GM21717 (cell line): Measurements from ENCODE around the gene MYO15B.

Experiments used
- ATAC-seq: cut with Tn5 transposase; IDR thresholded peaks from one replicate; pipeline ENCODE4 v1.9.1; 2021; ENCODE audit warnings: mild to moderate bottlenecking, moderate library complexity; ENCODE audit not compliant: unreplicated experiment

MYO15B gene

GRCh38 chr17:75558666-75559530 is 28.7 kb upstream of the MYO15B start:
- no peak for ATAC-seq

GRCh38 chr17:75559958-75560533 is 27.6 kb upstream of the MYO15B start:
- no peak for ATAC-seq

- ATAC-seq = no peak
These were observed 25.5 kb upstream of the MYO15B start for GRCh38 chr17:75561927-75562603.

DNA sequence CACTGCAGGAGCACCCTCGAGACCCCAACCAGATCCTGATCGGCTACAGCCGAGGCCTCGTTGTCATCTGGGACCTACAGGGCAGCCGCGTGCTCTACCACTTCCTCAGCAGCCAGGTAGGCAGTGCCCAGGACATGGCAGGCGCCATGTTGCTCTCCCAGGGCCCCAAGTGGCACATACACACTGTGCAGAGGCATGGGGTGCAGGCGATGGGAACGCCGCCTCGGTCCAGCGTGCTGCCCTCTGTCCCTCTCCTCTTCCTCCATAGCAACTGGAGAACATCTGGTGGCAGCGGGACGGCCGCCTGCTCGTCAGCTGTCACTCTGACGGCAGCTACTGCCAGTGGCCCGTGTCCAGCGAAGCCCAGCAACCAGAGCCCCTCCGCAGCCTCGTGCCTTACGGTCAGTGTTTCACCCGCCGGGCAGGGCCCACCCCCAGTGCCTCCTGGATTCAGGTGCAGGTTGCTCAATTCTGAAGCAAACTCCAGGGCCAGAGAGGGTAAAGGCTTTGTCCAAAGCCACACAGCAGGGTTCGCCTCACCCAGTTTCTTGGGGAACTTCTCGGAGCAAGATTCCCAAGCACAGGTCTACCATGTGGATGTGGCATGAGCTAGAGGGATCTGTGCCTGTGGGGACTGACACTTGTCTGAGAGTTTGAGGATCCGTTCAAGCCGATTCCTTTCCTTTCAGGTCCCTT is 24.4 kb upstream of the MYO15B start:
- no peak for ATAC-seq

DNA sequence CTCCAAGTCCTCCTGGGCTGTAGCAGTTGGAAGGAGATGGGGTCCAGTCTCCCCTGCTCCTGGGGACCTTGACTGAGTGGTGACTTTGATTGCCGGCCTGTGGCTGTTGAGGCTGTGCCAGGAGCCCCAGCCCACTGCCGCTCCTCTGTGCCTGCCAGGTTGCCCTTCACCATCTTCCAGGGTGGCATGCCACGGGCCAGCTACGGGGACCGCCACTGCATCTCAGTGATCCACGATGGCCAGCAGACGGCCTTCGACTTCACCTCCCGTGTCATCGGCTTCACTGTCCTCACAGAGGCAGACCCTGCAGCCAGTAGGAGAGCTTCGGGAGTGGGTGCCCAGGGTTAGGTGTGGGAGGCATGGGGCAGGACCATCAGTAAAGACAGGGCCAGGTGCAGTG is 23.4 kb upstream of the MYO15B start:
- no peak for ATAC-seq

- no peak for ATAC-seq
These were observed 22.5 kb upstream of the MYO15B start for GRCh38 chr17:75565066-75565465.

- no peak for ATAC-seq
These were observed 22.0 kb upstream of the MYO15B start for GRCh38 chr17:75565618-75566017.

- ATAC-seq = no peak
These were observed 21.2 kb upstream of the MYO15B start for GRCh38 chr17:75566416-75566815.

- no peak for ATAC-seq
These were observed 20.8 kb upstream of the MYO15B start for GRCh38 chr17:75566834-75567233.

DNA sequence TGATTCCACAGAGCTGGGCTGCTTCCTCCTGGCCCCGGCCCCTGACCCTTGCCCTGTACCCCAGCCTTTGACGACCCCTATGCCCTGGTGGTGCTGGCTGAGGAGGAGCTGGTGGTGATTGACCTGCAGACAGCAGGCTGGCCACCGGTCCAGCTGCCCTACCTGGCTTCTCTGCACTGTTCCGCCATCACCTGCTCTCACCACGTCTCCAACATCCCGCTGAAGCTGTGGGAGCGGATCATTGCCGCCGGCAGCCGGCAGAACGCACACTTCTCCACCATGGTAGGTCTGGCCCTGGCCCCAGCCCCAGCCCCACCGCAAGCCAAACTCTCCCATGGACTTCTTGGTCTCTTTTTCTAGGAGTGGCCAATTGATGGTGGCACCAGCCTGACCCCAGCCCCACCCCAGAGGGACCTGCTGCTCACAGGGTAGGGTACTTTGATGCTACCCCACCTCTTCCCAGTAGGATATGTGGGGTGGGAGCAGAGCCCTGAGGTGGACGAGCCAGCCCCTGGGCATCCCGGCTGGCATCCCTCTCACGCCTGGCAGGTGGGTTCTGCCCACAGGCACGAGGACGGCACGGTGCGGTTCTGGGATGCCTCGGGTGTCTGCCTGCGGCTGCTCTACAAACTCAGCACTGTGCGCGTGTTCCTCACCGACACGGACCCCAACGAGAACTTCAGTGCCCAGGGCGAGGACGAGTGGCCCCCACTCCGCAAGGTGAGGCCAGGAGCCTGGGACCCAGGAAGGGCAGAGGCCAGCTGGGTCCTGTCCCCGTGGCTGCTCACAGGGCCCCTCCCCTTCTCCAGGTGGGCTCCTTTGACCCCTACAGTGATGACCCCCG is 19.0 kb upstream of the MYO15B start:
- no peak for ATAC-seq

DNA sequence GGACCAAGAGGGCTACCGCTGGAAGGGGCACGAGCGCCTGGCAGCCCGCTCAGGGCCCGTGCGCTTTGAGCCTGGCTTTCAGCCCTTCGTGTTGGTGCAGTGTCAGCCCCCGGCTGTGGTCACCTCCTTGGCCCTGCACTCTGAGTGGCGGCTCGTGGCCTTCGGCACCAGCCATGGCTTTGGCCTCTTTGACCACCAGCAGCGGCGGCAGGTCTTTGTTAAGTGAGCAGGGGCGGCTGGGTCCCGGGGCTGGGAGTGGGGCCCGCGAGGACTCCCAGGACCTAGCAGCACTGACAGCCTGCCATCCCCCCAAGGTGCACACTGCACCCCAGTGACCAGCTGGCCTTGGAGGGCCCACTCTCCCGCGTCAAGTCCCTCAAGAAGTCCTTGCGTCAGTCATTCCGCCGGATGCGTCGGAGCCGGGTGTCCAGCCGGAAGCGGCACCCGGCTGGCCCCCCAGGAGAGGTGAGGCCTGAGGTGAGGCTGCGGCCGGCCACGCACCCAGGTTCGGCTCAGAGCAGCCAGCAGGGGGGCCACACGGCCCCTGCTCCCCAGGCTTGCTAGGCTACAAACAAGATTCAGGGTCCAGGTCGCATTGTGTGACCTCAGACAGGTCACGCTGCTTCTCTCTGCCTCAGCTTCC is 17.4 kb upstream of the MYO15B start:
- no peak for ATAC-seq

GRCh38 chr17:75570772-75571171 is 16.8 kb upstream of the MYO15B start:
- no peak for ATAC-seq

GRCh38 chr17:75571197-75571884 is 16.3 kb upstream of the MYO15B start:
- ATAC-seq = no peak

GRCh38 chr17:75571885-75572215 is 15.8 kb upstream of the MYO15B start:
- no peak for ATAC-seq

- ATAC-seq = no peak
These were observed 14.7 kb upstream of the MYO15B start for GRCh38 chr17:75572713-75573539.

DNA sequence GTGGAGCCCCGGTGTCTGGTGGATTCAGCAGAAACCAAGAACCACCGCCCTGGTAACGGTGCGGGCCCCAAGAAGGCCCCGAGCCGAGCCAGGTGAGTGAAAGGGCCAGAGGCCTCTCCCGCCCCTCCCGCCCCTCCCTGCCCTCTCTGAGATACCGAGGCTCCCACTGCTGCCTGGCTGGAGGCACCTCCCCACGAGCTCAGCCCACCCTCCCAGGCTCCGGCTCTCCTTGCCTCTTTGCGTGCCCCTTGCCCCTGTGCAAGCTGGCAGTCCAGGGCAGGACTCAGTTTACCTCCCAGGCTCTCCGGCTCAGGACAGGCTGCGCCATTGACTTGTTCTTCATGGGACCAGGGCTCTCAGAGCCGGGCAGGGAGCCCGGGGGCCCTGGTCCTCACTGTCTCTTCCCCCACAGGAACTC is 14.1 kb upstream of the MYO15B start:
- no peak for ATAC-seq

DNA sequence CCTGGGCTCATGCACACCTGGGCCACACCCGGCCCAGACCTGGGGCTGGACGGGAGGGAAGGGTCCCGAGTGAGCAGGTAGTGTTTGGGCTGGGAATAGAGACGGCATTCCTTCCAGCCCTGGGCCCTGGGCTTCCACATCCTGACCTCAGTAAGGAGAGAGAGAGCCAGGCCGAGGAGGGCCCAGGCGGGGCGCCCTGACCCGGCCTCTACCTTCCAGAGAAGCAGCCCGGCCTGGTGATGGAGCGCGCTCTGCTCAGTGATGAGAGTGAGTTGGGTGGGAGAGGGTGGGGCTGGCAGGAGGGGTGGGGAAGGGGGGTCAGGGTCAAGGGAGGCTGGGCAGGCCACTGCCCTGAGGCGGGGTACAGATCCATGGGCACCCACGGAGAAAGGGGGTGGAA is 13.6 kb upstream of the MYO15B start:
- ATAC-seq = no peak

DNA sequence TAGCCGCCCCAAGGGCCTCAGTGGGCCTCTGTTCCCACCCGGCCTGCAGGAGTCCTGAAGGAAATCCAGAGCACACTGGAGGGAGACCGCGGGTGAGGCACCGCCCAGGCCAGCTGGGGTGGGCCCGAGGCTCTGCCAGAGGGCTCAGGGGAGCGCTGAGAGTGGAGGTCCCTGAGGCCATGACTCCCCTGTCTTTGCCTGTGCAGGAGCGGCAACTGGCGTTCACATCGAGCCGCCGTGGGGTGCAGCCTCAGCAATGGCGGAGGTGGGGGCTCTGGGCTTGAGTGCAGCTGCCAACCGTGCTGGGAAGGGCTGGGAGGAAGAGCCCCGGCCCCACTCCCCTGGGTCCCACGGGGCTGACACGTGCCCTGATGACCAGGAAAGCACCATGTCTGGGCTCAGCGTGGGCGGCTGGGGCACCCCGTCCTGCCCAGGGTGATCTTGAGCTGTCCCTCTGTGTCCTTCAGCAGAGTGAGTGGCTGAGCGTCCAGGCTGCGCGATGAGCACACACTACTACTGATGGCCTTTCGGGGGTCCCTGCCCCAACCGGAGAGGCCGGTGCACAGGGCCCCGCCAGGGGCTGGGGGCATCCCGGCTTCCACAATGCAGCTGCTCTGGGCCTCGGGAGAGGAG is 13.1 kb upstream of the MYO15B start:
- ATAC-seq = no peak
